HCT116 (cell line): ENCODE measurements around the gene KRI1. TPM values are rescaled to one million over a fixed set of nuclear protein-coding genes. Genes with fewer than 3 reads are reported as not detected.

ENCODE experiments used
- ATAC-seq: fragments of 200-7000 bp; cut with Tn5 transposase; 2 replicates; pipeline ENCODE4 v1.9.1; 2020; ENCODE audit warnings: mild to moderate bottlenecking, moderate library complexity
- BruUV-seq: library from RNA; stranded (reverse); fragments of 400-500 nt; replicated peaks from 2 replicates; lab custom pipeline; 2021; lab: Mats Ljungman, UMichigan
- CTCF ChIA-PET: fragments of 300-600 bp; sonication (Branson Sonifier 250); formaldehyde crosslinking; loops from one replicate; lab custom pipeline; 2021; ENCODE audit warnings: antibody characterized with exemption; lab: Charles Lee
- POLR2A ChIA-PET: fragments of 300-600, 350-600 bp; sonication (Branson Sonifier 250); formaldehyde crosslinking; loops from one replicate; lab custom pipeline; 2021; ENCODE audit warnings: antibody characterized with exemption; lab: Charles Lee
- RAD21 ChIA-PET, 2 experiments: fragments of 300-600 bp; sonication (Branson Sonifier 250); formaldehyde crosslinking; loops; one replicate each; lab custom pipeline; 2023; ENCODE audit warnings: low total read pairs in 2 of 2; ENCODE audit not compliant: uncharacterized antibody in 2 of 2, unreplicated experiment in 2 of 2, low non-redundant PET in 1 of 2; lab: Charles Lee
- DNase-seq: peaks from one replicate; pipeline ENCODE4 v3.0.0-alpha.2; 2010; ENCODE audit warnings: low read depth, low spot score
- H2AFZ ChIP-seq: fragments of 200-600 bp; shearing (Covaris generic), sonication (generic); 2 replicates; pipeline ENCODE4 v1.6.1; 2017; ENCODE audit warnings: low read depth, mixed run types, mixed read lengths, antibody characterized with exemption, low read length; ENCODE audit not compliant: poor library complexity, severe bottlenecking
- H3K27ac ChIP-seq: 2 replicates; pipeline ENCODE4 v1.5.1; 2012; ENCODE audit warnings: low read depth, low read length
- H3K27me3 ChIP-seq: fragments of 200-600 bp; sonication (generic); 2 replicates; pipeline ENCODE4 v1.6.1; 2016; ENCODE audit warnings: mixed run types, low read length, mixed read lengths; ENCODE audit not compliant: insufficient read depth
- H3K36me3 ChIP-seq, 2 experiments: fragments of 200-500 bp in 1 of 2; fragments of 200-600 bp in 1 of 2; sonication (Bioruptor generic) in 1 of 2; sonication (generic) in 1 of 2; 2 replicates each; pipeline versions ENCODE4 v1.5.1 to v1.6.1; 2014 to 2016; ENCODE audit warnings: low read length in 2 of 2, inconsistent platforms in 1 of 2, mixed read lengths in 1 of 2, mixed run types in 1 of 2; ENCODE audit not compliant: insufficient read depth in 2 of 2, control insufficient read depth in 1 of 2
- H3K4me1 ChIP-seq, 2 experiments: fragments of 200-600 bp in 1 of 2; sonication (generic) in 1 of 2; 2 replicates each; pipeline versions ENCODE4 v1.5.1 to v1.6.1; 2012 to 2017; ENCODE audit warnings: low read length in 2 of 2, inconsistent platforms in 1 of 2, mild to moderate bottlenecking in 1 of 2, mixed read lengths in 1 of 2, mixed run types in 1 of 2, moderate library complexity in 1 of 2; ENCODE audit not compliant: insufficient read depth in 2 of 2, control insufficient read depth in 1 of 2
- H3K4me2 ChIP-seq: fragments of 200-600 bp; sonication (generic); 2 replicates; pipeline ENCODE4 v1.6.1; 2017; ENCODE audit warnings: mixed run types, low read length, mixed read lengths
- H3K4me3 ChIP-seq, 2 experiments: fragments of 200-600 bp in 1 of 2; sonication (generic) in 1 of 2; replicated peaks in 1 of 2; 2 replicates each; pipeline ENCODE4 v1.5.1; 2011 to 2016; ENCODE audit warnings: low read length in 2 of 2, control low read depth in 1 of 2, low read depth in 1 of 2, mild to moderate bottlenecking in 1 of 2, mixed read lengths in 1 of 2, mixed run types in 1 of 2
- H3K79me2 ChIP-seq: fragments of 200-600 bp; sonication (generic); 2 replicates; pipeline ENCODE4 v1.6.1; 2017; ENCODE audit warnings: mild to moderate bottlenecking, mixed run types, low read length, moderate library complexity, mixed read lengths; ENCODE audit not compliant: insufficient read depth
- H3K9ac ChIP-seq: fragments of 200-600 bp; sonication (generic); 2 replicates; pipeline ENCODE4 v1.6.1; 2016; ENCODE audit warnings: low read length, mixed read lengths
- H3K9me2 ChIP-seq: fragments of 200-600 bp; sonication (generic), shearing (Covaris generic); 2 replicates; pipeline ENCODE4 v1.6.1; 2017; ENCODE audit warnings: mixed run types, mild to moderate bottlenecking, moderate library complexity; ENCODE audit not compliant: insufficient read depth
- H3K9me3 ChIP-seq, 2 experiments: fragments of 200-500 bp in 1 of 2; fragments of 200-600 bp in 1 of 2; sonication (Bioruptor generic) in 1 of 2; sonication (generic) in 1 of 2; 2 replicates each; pipeline ENCODE4 v1.6.1; 2014 to 2017; ENCODE audit warnings: low read length in 2 of 2, mixed read lengths in 2 of 2, inconsistent platforms in 1 of 2, low read depth in 1 of 2, mild to moderate bottlenecking in 1 of 2, mixed run types in 1 of 2, moderate library complexity in 1 of 2; ENCODE audit not compliant: control insufficient read depth in 1 of 2, insufficient read depth in 1 of 2
- H4K20me1 ChIP-seq: fragments of 200-600 bp; sonication (generic), shearing (Covaris generic); 2 replicates; pipeline ENCODE4 v1.6.1; 2017; ENCODE audit warnings: mixed run types, mild to moderate bottlenecking, moderate library complexity; ENCODE audit not compliant: insufficient read depth
- EZH2 ChIP-seq: fragments of 200-600 bp; sonication (generic); IDR thresholded peaks from 2 replicates; pipeline ENCODE4 v1.6.1; 2017; ENCODE audit warnings: antibody characterized with exemption, mixed run types
- EZH2phosphoT487 ChIP-seq: fragments of 200-600 bp; IDR thresholded peaks from 2 replicates; pipeline ENCODE4 v1.6.1; 2018; ENCODE audit warnings: antibody characterized with exemption, borderline replicate concordance
- JUND ChIP-seq: IDR thresholded peaks from 2 replicates; pipeline ENCODE4 v1.6.1; 2012
- MAX ChIP-seq: IDR thresholded peaks from 2 replicates; pipeline ENCODE4 v1.6.1; 2012
- RAD21 ChIP-seq: IDR thresholded peaks from 2 replicates; pipeline ENCODE4 v1.6.1; 2012; ENCODE audit warnings: low read depth, mild to moderate bottlenecking
- SP1 ChIP-seq: IDR thresholded peaks from 2 replicates; pipeline ENCODE4 v1.6.1; 2012; ENCODE audit warnings: low read depth
- SRF ChIP-seq: IDR thresholded peaks from 2 replicates; pipeline ENCODE4 v1.6.1; 2012; ENCODE audit warnings: low read depth
- ZFX ChIP-seq: fragments of 450-650 bp; IDR thresholded peaks from 2 replicates; pipeline ENCODE4 v1.6.1; 2017
- ZNF274 ChIP-seq: fragments of 200-500 bp; sonication (Bioruptor generic); IDR thresholded peaks from 2 replicates; pipeline ENCODE4 v1.6.1; 2014; ENCODE audit warnings: mild to moderate bottlenecking, low read depth, low read length, inconsistent platforms
- intact Hi-C: fragments of 100-400 bp; cut with micrococcal nuclease; formaldehyde crosslinking; loops from 2 replicates; pipeline ENCODE4 v1.10.0; 2022
- total RNA-seq: library from RNA; stranded (reverse); gene quantifications from one replicate; pipeline ENCODE4 v1.2.1, GENCODE V29; 2021; ENCODE audit not compliant: unreplicated experiment

Gene KRI1
- total RNA-seq, 1 experiment from 2014 or later: 44.0 TPM

DNA sequence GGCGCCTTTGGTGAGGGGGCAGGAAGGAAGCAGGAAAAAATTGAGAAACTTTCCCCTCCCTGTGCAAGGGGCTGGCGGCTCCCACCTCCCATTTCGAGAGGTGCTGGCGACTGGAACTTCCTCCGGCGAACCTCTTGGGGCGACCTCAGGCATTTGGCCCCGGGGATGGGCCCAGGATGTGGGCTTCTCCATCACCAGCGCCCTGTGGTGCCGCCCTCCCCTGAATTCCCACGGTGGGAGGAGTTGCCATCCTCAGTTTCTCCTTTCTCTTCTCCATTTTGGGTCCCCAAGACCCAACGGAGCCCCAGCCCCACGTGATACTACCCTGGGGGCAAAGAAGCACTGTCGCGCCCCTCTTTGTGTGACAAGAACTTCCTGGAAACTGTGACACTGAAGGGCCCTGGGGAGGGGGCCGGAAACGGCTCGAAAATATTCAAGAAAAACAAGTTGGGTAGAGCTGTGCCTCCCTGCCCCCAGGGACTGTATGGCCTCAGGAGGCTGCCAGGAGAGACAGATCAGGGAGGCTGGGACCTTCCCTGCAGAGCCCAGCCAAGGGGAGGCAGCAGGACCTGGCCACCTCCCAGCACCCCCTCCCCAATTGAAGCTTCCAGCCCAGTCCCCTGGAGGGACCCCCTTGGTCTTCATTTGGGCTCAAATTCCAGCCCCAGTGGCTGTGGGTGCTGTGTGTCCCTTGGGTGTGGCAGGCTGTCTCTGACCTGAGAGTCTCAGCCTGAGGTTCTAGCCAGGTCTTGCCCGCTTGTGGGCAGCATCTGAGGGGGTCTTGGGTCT, 37.5 kb upstream of the KRI1 start:
- Histone ChIP-seq H3K9me2 (no peaks in the 10 kb centered on the region), H3K4me2 (peak overlapping the region; percentile 93), H3K27ac (no peak overlapping the region), H3K27me3 (no peaks in the 10 kb centered on the region), H3K9ac (no peak overlapping the region), H3K4me3 (peak overlapping the region in 1 of 2 experiments; percentile 62; a peak in 2 of 4 replicates), H3K4me1 (peaks cover 5 to 16% of the 10 kb centered on the region in 2 experiments; a peak in 3 of 4 replicates), H3K9me3 (no peaks in the 10 kb centered on the region), H4K20me1 (no peaks in the 10 kb centered on the region), H3K36me3 (no peaks in the 10 kb centered on the region), H3K79me2 (no peaks in the 10 kb centered on the region), H2AFZ (no peak overlapping the region)
- ChIA-PET CTCF (no interaction called here), RAD21 (no interaction called here), POLR2A (interaction anchor here (1.6 kb wide), 1 partner anchor 11 kb away, joined by 3 read pairs; no protein-coding TSS in a partner anchor)
- intact Hi-C loops: no loop called here
- TF ChIP-seq JUND: no peak
- TF ChIP-seq MAX: no peak
- no TSS peak for BruUV-seq
- no peak for DNase-seq
- no peak for ATAC-seq

- Histone ChIP-seq H3K27me3 (no peaks in the 10 kb centered on the region), H2AFZ (peak overlapping the region; percentile 78), H3K9me2 (no peaks in the 10 kb centered on the region), H3K9ac (0 out of 2 replicates have a peak overlapping the region, but pooled peaks have one; percentile 11), H4K20me1 (no peaks in the 10 kb centered on the region), H3K9me3 (no peaks in the 10 kb centered on the region), H3K4me1 (peaks cover 5 to 16% of the 10 kb centered on the region in 2 experiments; a peak in 3 of 4 replicates), H3K79me2 (no peaks in the 10 kb centered on the region), H3K36me3 (no peaks in the 10 kb centered on the region), H3K4me3 (peak overlapping the region; percentile 54 to 62)
- CTCF ChIA-PET: interaction anchor here (1.3 to 1.6 kb wide), 2 partner anchors 22 to 41 kb away, joined by 4 to 6 read pairs; no protein-coding TSS in a partner anchor
- peak; percentile 99 for ATAC-seq
- intact Hi-C loops: no loop called here
- TF ChIP-seq SRF: no peak
- no peak for TF ChIP-seq ZNF274
- TF ChIP-seq EZH2phosphoT487: no peak
- no peak for TF ChIP-seq EZH2
- no peak for TF ChIP-seq ZFX
- TF ChIP-seq SP1: no peak
- TF ChIP-seq RAD21: no peak
- TF ChIP-seq, all 23 proteins: peak for 0
- no TSS peak for BruUV-seq
- DNase-seq: peak; percentile 26
- Histone ChIP-seq H3K4me2 (peak overlapping the region; percentile 93), H3K27ac (no peak overlapping the region)
- RAD21 ChIA-PET: interaction anchor here in 1 of 2 experiments (0.6 kb wide), 1 partner anchor 42 kb away, joined by 4 read pairs; no protein-coding TSS in a partner anchor
- POLR2A ChIA-PET: no interaction called here
Measured at GRCh38 chr19:10602330-10603083, 36.7 kb upstream of the KRI1 start.
